Subcutaneous adipose tissue (tissue), 4 donors: ENCODE data around the gene CRIP2. TPM values are rescaled to one million over a fixed set of nuclear protein-coding genes. Genes with fewer than 3 reads are reported as not detected.

Source experiments
- CTCF ChIP-seq: fragments of 450-650 bp; IDR thresholded peaks from one replicate; pipeline ENCODE4 v1.5.1; 2016; ENCODE audit warnings: low read depth, mild to moderate bottlenecking, control low read depth, antibody characterized with exemption, moderate library complexity
- total RNA-seq, 4 donors: library from RNA; depleted of rRNA; stranded (reverse); fragments of >200 nt; gene quantifications; one replicate each; pipeline ENCODE4 v1.1.0, GENCODE V29; 2016

The CRIP2 gene
- total RNA-seq, 4 donors from 2014 or later, result 24.1 to 84.0 (median 44.6) TPM

- no peak for TF ChIP-seq CTCF
Observed at GRCh38 chr14:105475269-105476096, 862 bp downstream of the CRIP2 start.

- TF ChIP-seq CTCF, result no peak
Observed at GRCh38 chr14:105476097-105476830, 1.6 kb downstream of the CRIP2 start.

GRCh38 chr14:105476831-105477659, 2.4 kb downstream of the CRIP2 start:
- TF ChIP-seq CTCF, result no peak

GRCh38 chr14:105477660-105478397, 3.2 kb downstream of the CRIP2 start:
- no peak for TF ChIP-seq CTCF

GRCh38 chr14:105478398-105479251, 4.0 kb downstream of the CRIP2 start:
- TF ChIP-seq CTCF, result no peak

- TF ChIP-seq CTCF, result no peak
Observed at GRCh38 chr14:105479431-105480158, 5.0 kb downstream of the CRIP2 start.
